ENCODE results near the gene PPAN. TPM values are rescaled to one million over a fixed set of nuclear protein-coding genes. Genes with fewer than 3 reads are reported as not detected.
A peak's percentile ranks its signal among the peaks of the same experiment; 100 is the strongest.

Gene PPAN
- polyA plus RNA-seq, 3 donors = 7.2 to 26.2 (median 7.6) TPM

GRCh38 chr19:10085641-10086590 is 20.2 kb upstream of the PPAN start, which contains the start of gene SHFL:
TSS of gene SHFL (plus strand) at chr19:10086317. CDS start at chr19:10086428, 111 bp downstream.
- peak; percentile 66 to 75 (median 70) for DNase-seq
- H3K27ac ChIP-seq (ENCODE audit: low read depth in 1 of 2, low read length in 2 of 2) = peak within 1 kb of the TSS in 1 of 2 donors; percentile 78
- H3K4me2 ChIP-seq (replicated peaks; ENCODE audit: extremely low read depth, low read length, poor library complexity, severe bottlenecking) = peak within 1 kb of the TSS; percentile 87
- H3K9me3 ChIP-seq (replicated peaks in 1 of 2; ENCODE audit: control insufficient read depth in 1 of 2, insufficient read depth in 1 of 2, low read length in 2 of 2) = no peaks in the 10 kb centered on the region
- peaks cover 9 to 20% of the 10 kb centered on the region in 2 donors for H3K4me1 ChIP-seq (ENCODE audit: control insufficient read depth in 1 of 2, insufficient read depth in 2 of 2, low read length in 2 of 2)
- H3K9me3 Mint-ChIP-seq = peaks cover 0 to 1% (median 0%) of the 10 kb centered on the region in 7 donors
- H4K20me1 ChIP-seq (ENCODE audit: insufficient read depth, low read length) = peaks cover 12% of the 10 kb centered on the region
- peaks cover 9% of the 10 kb centered on the region for H3K4me1 Mint-ChIP-seq
- peak within 1 kb of the TSS; percentile 89 to 95 (median 89) for H3K4me3 ChIP-seq (replicated peaks in 1 of 3; ENCODE audit: low read depth in 2 of 3, low read length in 3 of 3)
- 3% methylated on average over 63 of the region's 81 CpGs for WGBS (ENCODE audit: insufficient coverage)
- peak within 1 kb of the TSS in 6 of 7 donors; percentile 54 to 85 (median 74) for H3K27ac Mint-ChIP-seq
- peak within 1 kb of the TSS; percentile 85 to 86 for H3K4me3 Mint-ChIP-seq
- peak within 1 kb of the TSS; percentile 80 for H3K9ac ChIP-seq (ENCODE audit: insufficient read depth, low read length, poor library complexity, severe bottlenecking)
- no peaks in the 10 kb centered on the region for H3K27me3 ChIP-seq (ENCODE audit: control insufficient read depth in 2 of 2, insufficient read depth in 2 of 2, low read length in 2 of 2)
- peaks cover 14 to 20% of the 10 kb centered on the region in 2 donors for H3K36me3 ChIP-seq (replicated peaks in 1 of 2; ENCODE audit: control insufficient read depth in 1 of 2, insufficient read depth in 2 of 2, low read length in 2 of 2)
- H3K36me3 Mint-ChIP-seq = peaks cover 16 to 17% of the 10 kb centered on the region in 2 donors
- peak within 1 kb of the TSS; percentile 90 for H2AFZ ChIP-seq (ENCODE audit: insufficient read depth, low read depth, low read length, poor library complexity, severe bottlenecking)
- intact Hi-C loops (cut with micrococcal nuclease) = no loop called here
- no peak for TF ChIP-seq CTCF (IDR thresholded peaks at IDR 0.05)
- H3K79me2 ChIP-seq (ENCODE audit: insufficient read depth, low read length) = no peaks in the 10 kb centered on the region
- H3K27me3 Mint-ChIP-seq (ENCODE audit: low read depth in 3 of 3) = peaks cover 7 to 13% (median 7%) of the 10 kb centered on the region in 3 donors

DNA sequence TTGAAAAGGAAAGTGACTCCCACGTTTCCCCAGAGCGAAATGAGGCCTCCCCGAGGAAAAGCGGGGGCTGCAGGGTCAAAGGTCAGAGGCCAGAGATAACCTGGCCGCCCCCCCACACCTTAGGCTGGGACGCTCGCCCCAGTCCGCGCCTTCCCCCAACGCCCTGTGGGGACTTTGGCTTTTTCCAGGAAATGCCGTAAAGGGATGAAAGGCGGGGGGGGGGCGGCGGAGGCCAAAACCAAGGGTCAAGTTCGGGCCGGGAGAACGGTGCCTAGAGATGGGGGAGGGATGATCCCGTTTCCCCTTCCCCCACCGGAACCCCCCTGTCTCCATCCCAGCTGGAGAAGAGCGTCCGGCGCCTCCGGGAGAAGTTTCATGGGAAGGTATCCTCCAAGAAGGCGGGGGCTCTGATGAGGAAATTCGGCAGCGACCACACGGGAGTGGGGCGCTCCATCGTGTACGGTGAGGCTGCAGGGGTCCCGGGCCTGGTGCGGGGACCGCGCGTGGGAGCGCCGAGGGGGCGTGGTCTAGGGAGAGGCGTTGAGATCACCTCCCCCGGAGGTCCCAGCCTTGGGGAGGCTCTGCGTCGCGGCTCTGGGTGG is 19.5 kb upstream of the PPAN start:
- no peak for DNase-seq
- Histone ChIP-seq H3K9ac (ENCODE audit: insufficient read depth, low read length, poor library complexity, severe bottlenecking) (peak overlapping the region; percentile 80), H3K9me3 (replicated peaks in 1 of 2; ENCODE audit: control insufficient read depth in 1 of 2, insufficient read depth in 1 of 2, low read length in 2 of 2) (no peaks in the 10 kb centered on the region), H3K79me2 (ENCODE audit: insufficient read depth, low read length) (no peaks in the 10 kb centered on the region), H3K27ac (ENCODE audit: low read depth in 1 of 2, low read length in 2 of 2) (peak overlapping the region in 1 of 2 donors; percentile 78), H3K4me3 (replicated peaks in 1 of 3; ENCODE audit: low read depth in 2 of 3, low read length in 3 of 3) (peak overlapping the region; percentile 89 to 95 (median 89)), H3K27me3 (ENCODE audit: control insufficient read depth in 2 of 2, insufficient read depth in 2 of 2, low read length in 2 of 2) (no peaks in the 10 kb centered on the region), H3K4me2 (replicated peaks; ENCODE audit: extremely low read depth, low read length, poor library complexity, severe bottlenecking) (peak overlapping the region; percentile 87), H4K20me1 (ENCODE audit: insufficient read depth, low read length) (peaks cover 12% of the 10 kb centered on the region), H3K36me3 (replicated peaks in 1 of 2; ENCODE audit: control insufficient read depth in 1 of 2, insufficient read depth in 2 of 2, low read length in 2 of 2) (peaks cover 21 to 28% of the 10 kb centered on the region in 2 donors), H2AFZ (ENCODE audit: insufficient read depth, low read depth, low read length, poor library complexity, severe bottlenecking) (peak overlapping the region; percentile 90), H3K4me1 (ENCODE audit: control insufficient read depth in 1 of 2, insufficient read depth in 2 of 2, low read length in 2 of 2) (peaks cover 9 to 20% of the 10 kb centered on the region in 2 donors)
- peaks cover 21 to 24% of the 10 kb centered on the region in 2 donors for H3K36me3 Mint-ChIP-seq
- H3K27me3 Mint-ChIP-seq (ENCODE audit: low read depth in 3 of 3) = peaks cover 5 to 8% (median 7%) of the 10 kb centered on the region in 3 donors
- H3K4me1 Mint-ChIP-seq = peaks cover 7% of the 10 kb centered on the region
- 1% methylated on average over 18 of the region's 43 CpGs for WGBS (ENCODE audit: insufficient coverage)
- peak overlapping the region in 3 of 7 donors; percentile 54 to 77 (median 55) for H3K27ac Mint-ChIP-seq
- intact Hi-C loops (cut with micrococcal nuclease) = no loop called here
- peaks cover 0 to 1% (median 0%) of the 10 kb centered on the region in 7 donors for H3K9me3 Mint-ChIP-seq
- no peak for TF ChIP-seq CTCF (IDR thresholded peaks at IDR 0.05)
- peak overlapping the region; percentile 85 to 86 for H3K4me3 Mint-ChIP-seq
